Fibroblast of skin of left biceps (primary cell): ENCODE measurements around the gene B3GAT1.

Source experiments
- DNase-seq, 2 experiments: peaks; one replicate each; pipeline ENCODE4 v3.0.0-alpha.2; 2013; ENCODE audit warnings: low read depth in 2 of 2

The B3GAT1 gene

GRCh38 chr11:134409552-134410429, 2.3 kb downstream of the B3GAT1 start:
- no peak for DNase-seq

- no peak for DNase-seq
Measured at GRCh38 chr11:134407923-134408322, 4.1 kb downstream of the B3GAT1 start.

- no peak for DNase-seq
Measured at GRCh38 chr11:134407321-134407828, 4.7 kb downstream of the B3GAT1 start.

GRCh38 chr11:134406264-134407185, 5.5 kb downstream of the B3GAT1 start:
- no peak for DNase-seq

- no peak for DNase-seq
Measured at GRCh38 chr11:134405841-134406240, 6.2 kb downstream of the B3GAT1 start.

GRCh38 chr11:134405436-134405835, 6.6 kb downstream of the B3GAT1 start:
- DNase-seq, result no peak

GRCh38 chr11:134404575-134405341, 7.3 kb downstream of the B3GAT1 start:
- no peak for DNase-seq

GRCh38 chr11:134402910-134403309, 9.1 kb downstream of the B3GAT1 start:
- no peak for DNase-seq

GRCh38 chr11:134401825-134402809, 9.9 kb downstream of the B3GAT1 start:
- DNase-seq, result no peak

GRCh38 chr11:134399996-134400395, 12.0 kb downstream of the B3GAT1 start:
- DNase-seq, result no peak

GRCh38 chr11:134399293-134399654, 12.8 kb downstream of the B3GAT1 start:
- DNase-seq, result no peak

DNA sequence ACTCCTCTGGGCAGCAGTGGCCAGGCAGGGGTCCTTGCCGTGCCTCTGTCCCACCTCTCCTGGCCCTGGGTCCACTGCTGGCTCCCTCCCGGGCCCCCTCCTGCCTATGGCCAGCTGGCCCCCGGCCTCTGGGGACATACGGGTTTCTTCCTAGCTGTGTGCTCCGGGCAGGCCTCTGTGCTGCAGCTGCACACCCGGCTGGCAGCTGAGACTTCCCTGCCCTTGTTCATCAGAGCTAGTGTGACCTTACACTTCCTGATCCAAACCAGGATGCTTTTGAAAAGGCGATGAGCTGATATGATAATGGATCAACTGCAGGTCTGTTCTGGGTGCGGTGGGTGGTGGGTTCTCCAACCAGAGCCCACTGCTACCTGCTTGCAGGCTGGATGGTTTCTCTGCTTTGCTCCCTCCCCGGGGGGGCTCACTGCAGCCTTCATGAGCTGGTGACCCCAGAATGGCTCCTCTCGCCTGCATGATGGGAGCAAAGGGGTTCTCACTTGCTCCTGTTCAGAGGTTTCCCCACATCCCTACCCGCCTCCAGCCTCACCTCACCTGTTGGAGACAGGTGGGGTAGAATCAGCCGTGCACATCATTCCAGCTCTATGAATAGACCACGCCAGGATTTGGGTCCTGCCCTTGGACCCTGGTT, 13.3 kb downstream of the B3GAT1 start:
- no peak for DNase-seq

GRCh38 chr11:134398079-134398444, 14.0 kb downstream of the B3GAT1 start:
- DNase-seq, result no peak

- no peak for DNase-seq
Measured at GRCh38 chr11:134397304-134398078, 14.6 kb downstream of the B3GAT1 start.

- no peak for DNase-seq
Measured at GRCh38 chr11:134395002-134395401, 17.0 kb downstream of the B3GAT1 start.

DNA sequence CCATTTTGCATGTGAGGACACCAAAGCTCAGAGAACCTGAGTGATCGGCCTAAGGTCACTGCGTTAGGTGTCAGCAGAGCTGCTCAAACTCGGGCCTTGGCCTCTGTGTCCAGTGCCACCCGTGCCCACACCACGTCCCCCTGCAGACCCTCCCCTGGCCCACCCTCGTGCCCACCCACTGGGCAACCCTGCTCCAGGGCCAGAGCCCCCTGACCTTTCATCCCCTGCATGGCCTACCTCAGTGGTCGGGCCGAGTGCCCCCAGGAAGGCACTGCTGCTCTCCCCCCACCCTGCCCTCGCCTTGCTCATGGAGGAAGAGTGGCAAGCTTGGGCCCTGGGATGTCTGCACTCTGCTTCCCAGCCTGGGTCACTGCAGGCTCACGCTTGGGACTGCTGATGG, 17.7 kb downstream of the B3GAT1 start:
- no peak for DNase-seq

GRCh38 chr11:134393638-134394037, 18.4 kb downstream of the B3GAT1 start:
- DNase-seq, result no peak

DNA sequence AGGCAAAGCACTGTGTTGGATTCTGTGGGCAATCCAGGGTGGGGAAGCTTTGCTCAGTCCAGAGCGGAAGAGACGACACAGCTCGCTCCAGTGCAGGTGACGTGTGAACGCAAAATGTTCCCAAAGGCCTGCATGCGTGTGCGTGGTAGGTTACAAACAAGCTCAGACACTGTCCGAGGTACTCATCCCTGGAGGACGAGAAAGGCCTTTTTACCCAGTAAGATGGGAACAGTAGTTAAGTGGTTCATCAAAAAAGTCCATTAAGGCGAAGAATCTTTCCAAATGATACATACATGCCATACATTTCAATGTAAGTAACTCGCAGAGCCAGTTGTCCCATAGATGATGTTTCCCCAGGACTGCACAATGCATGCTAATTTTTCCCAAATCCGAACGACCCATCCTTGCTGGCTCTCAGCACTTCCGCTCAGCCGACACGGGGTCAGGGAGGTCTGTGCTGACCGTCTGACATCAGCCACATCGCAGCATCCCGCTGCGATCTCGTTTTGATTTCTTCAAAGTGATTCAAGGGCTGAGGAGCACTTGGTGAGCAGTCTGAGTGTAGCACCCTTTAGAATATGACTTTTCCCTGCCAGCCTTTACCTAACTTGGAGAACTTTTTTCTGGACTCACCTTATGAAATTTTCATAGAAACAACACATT, 19.0 kb downstream of the B3GAT1 start:
- no peak for DNase-seq

- DNase-seq, result no peak
Measured at GRCh38 chr11:134391656-134392055, 20.4 kb downstream of the B3GAT1 start.
